Mucosa of gallbladder (tissue), 1 donor: Measurements from ENCODE around the gene ATP6V0A4. TPM values are rescaled to one million over a fixed set of nuclear protein-coding genes. Genes with fewer than 3 reads are reported as not detected.
"Not testable (repeated sequence)": the region's sequence is repeated elsewhere in the genome, so short reads cannot be mapped to it uniquely, and the experiment has no call there.

Source experiments
- DNase-seq: peaks from one replicate; pipeline ENCODE4 v3.0.0-alpha.2; 2020; ENCODE audit warnings: low spot score
- total RNA-seq: library from RNA; stranded (reverse); gene quantifications from one replicate; pipeline ENCODE4 v1.2.1, GENCODE V29; 2021
- donor health status: DM: no; HTN: no; CAD: no.

Gene ATP6V0A4
- not detected for total RNA-seq

DNA sequence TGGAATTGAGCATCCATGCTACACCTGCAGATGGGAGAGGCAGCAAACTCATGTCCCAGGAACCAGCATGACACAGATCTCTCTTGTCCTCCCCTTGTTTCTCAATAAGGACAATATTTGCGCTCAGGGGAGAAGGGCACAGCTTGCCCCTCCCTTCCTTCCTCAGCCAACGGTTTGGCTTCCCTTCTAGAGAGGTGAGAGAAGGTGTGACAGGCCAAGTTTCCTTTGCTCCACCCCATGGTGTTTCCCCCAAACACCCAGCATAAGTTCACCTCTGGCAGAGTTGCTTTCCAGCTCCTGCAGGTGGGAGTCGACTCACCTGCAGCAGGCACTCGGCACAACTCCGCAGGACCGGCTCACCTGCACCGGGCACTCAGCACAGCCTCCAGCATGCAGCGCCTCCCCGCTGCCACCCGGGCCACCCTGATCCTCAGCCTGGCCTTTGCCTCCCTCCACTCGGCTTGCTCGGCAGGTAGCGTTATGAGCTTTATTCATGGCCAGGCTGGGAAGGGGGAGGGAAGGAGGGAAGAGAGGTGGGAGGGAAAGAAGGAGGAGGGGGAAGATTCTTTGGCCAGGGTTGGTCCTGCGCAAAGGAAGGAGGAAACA lies at the start of gene ATP6V0A4, which contains the start of gene TMEM213:
Gene ATP6V0A4 (minus strand): TSS at position 482 of the 606 bp plus-strand sequence. CDS start 26,949 bp downstream, outside the sequence.
Gene TMEM213 (plus strand): TSS at position 280 of the 606 bp plus-strand sequence. CDS start 111 bp downstream, at position 391.
- no peak for DNase-seq

DNA sequence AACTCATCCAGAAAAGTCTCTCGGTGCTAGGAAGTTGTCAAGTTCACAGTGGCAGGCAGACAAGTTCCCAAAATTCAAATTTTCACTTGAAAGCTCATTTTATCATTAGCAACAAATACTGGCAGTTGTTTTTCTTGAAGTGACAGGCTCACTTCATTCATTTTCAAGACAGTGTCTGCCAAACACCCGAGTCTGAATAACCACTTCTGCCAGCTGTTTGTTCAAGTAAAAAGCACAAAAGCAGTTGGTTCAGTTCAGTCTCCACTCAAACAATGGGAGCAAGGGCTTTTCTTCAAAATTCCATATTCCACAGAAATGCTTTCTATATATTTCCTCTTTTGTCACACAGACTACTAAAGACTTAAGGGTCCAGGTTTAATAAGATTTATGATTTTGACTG lies 47.7 kb upstream of the ATP6V0A4 start:
- DNase-seq: no peak

DNA sequence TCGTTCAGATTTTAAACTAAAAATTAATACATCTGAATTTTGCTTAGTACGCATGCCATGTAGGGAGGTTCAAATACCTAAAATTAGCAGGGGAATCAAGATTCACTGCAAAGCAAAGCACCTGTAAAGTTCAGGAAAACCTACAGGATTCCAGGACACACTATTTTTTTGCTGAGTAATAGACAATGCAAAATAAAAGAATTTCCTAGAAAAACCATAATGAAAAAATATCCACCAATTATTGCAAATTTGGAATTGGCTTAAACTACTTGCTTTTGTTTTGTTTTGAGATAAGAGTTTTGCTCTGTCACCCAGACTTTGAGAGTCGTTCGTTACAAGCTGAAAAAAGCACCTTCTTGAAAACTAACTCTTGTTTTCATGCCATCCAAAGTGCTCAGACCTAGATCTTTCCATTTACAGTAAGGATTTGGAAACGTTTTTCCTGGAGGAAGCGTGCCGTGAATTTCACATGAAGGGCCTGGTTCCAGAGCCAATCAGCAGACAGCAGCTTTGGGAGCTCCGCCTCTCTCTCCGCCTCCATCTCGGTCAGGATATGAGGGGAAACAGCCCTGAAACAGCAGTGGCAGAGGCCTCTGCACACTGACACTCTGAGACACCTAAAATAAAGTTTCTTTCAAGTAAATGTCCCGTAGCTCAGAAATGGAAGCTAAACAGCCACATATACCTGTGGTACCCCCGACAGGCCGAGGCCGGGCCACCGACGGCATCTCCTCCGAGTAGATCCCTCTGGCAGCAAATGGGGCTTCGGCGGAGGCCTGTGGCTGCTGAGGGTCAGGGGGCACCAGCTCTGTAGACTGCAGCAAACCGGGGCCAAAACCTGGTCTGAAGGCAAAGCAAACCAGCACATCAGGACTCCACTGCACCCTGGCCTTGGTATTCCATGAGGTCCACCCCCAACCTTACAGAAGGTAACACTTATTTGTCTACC lies 45.9 kb upstream of the ATP6V0A4 start:
- no peak for DNase-seq

DNA sequence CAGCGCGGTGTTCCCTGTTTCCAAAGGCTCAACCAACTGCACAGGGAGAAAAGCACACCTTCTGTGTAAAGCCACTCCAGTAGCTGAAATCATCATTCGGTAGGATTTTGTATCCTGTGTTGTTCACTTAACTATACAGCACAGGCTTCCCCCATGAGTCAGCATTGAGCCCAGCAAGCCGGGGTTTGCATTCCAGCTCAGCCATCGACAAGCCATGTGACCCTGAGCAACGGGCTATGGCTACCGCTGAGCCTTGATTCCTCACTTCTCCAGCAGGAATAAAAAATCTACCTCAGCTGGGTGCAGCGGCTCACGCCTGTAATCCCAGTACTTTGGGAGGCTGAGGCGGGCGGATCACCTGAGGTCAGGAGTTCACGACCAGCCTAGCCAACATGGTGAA lies 44.1 kb upstream of the ATP6V0A4 start:
- DNase-seq: no peak

GRCh38 chr7:138838166-138838565 lies 40.2 kb upstream of the ATP6V0A4 start:
- no peak for DNase-seq

GRCh38 chr7:138837627-138838026 lies 39.6 kb upstream of the ATP6V0A4 start:
- no peak for DNase-seq

GRCh38 chr7:138835087-138835486 lies 37.1 kb upstream of the ATP6V0A4 start:
- DNase-seq: no peak

DNA sequence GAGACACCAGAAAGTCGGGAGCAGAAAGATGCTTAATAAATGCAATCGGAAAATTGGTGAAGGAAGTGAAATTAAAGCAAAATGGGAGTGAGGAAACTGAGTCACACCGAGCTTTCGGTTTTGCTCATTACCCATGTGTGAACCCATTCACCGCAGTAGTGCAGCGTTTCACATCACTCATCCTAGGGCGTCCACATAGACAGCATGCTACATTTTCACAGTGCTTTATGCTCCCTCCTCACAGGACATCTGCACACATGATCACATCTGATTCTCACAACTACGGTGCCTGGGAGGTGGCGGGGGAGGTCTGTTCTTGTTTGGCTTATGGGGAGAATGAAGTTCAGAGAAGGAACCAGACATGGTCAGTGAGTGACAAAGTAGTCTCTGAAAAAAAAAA lies 36.6 kb upstream of the ATP6V0A4 start:
- no peak for DNase-seq

DNA sequence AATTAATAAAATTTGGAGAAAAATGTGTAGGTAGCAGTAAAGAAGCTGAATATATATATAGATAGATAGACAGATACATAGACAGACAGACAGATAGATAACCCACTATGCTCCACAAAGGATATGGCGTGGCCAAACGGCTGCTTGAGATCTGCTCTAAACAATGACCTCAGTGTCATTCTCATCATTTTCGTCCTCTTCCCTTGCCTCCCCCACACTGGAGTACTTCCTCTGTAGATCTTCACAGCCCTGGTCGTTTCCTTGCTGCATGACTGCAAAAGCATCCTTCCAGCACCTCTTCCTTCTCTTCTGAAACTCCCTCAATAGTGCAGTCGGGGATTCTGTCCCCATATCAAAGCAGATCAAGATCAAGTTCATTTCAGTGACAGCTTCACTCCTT lies 35.6 kb upstream of the ATP6V0A4 start:
- no peak for DNase-seq

DNA sequence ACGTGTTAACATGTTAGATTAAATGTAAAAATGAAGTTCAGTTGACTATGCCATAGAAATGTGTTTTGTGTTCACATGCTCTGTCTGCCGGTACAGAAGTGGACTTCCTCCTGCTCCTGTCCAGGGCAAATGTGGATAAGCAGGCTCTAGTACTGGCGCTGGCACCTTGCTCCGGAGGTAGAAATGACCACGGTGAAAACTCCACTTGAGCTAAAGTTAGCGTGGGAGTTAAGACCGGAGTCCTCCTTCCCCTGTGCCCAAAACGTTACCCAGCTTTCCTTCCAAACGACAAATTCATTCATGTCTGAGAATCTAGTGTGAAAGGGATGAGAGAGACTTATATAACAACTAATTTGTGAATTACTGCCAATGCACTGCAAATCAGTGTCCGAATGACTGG lies 35.0 kb upstream of the ATP6V0A4 start:
- no peak for DNase-seq

DNA sequence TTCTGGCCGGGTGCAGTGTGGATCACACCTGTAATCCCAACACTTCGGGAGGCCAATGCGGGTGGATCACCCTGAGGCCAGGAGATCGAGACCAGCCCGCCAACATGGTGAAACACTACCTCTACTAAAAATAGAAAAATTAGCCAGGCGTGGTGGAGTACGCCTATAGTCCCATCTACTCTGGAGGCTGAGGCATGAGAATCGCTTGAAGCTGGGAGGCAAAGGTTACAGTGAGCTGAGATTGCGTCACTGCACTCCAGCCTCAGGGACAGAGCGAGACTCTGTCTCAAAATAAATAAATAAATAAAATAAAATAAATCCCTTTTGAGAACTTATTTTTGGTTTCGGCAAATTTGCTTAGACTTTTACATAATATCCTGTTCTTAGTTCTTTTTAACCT lies 31.3 kb upstream of the ATP6V0A4 start:
- DNase-seq: no peak

GRCh38 chr7:138828302-138828701 lies 30.3 kb upstream of the ATP6V0A4 start:
- DNase-seq: no peak

GRCh38 chr7:138825049-138825721 lies 27.2 kb upstream of the ATP6V0A4 start:
- DNase-seq: no peak

- DNase-seq: no peak
Observed at GRCh38 chr7:138822867-138823535, 25.0 kb upstream of the ATP6V0A4 start.

DNA sequence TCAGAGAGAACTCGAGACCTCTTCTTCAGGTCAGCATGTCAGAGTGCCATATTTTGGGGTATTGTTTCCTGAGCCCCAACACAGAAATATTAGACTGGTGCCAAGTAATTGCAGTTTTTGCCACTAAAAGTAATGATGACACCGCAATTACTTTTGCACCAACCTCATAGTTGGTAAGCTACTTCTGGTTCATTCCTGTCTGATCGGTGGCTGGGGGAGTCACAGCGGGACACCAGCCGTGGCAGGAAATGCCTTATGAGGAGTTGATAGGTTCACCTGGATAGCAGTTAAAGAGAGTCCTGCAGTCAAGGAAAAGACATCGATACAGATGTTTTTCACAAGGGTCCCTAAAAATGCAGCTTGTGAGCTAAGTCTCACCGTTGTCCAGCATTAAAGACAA lies 23.9 kb upstream of the ATP6V0A4 start:
- no peak for DNase-seq

- DNase-seq: no peak
Observed at GRCh38 chr7:138819625-138820024, 21.6 kb upstream of the ATP6V0A4 start.

GRCh38 chr7:138816650-138817049 lies 18.7 kb upstream of the ATP6V0A4 start:
- no peak for DNase-seq

- no peak for DNase-seq
Observed at GRCh38 chr7:138814816-138815332, 16.9 kb upstream of the ATP6V0A4 start.

DNA sequence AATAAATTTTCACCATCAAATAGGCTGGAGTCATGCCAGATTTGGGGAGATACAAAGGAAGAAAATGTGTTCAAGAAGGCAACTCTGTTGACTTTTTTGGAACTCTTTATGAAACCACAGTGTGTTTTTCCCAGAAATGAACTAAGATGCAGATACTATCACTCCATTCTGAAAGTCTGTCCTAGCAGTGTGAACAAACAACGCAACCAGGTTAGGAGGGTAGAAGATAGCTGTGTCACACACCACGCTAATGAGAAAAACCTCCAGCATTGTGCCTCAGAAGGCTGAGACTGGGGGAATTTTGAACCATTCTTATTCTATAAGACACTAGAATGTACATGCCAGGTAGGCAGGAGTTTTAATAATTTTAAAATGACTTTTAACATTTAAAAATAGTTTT lies 15.9 kb upstream of the ATP6V0A4 start:
- no peak for DNase-seq

GRCh38 chr7:138811327-138811726 lies 13.3 kb upstream of the ATP6V0A4 start:
- DNase-seq: not testable (repeated sequence)

DNA sequence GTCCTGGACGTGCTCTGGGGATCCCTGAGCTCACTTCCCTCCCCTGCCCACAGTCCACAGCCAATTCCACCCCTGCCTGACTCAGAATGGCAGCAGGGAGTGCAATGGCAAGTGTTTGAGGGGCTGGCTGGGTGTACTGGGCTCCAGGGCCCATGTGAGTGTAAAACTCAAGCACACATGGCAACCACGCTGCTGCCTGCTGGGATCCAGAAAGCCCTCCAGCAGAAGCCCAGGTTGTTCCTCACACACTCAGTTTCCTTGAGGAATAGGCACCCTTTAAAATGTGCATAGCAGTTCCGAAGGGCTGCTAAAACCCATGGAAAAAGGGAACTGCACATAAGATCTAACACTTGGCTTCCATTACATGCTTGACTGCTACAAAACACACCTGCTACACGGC lies 11.3 kb upstream of the ATP6V0A4 start:
- no peak for DNase-seq

GRCh38 chr7:138804618-138805017 lies 6.6 kb upstream of the ATP6V0A4 start:
- no peak for DNase-seq
